ENCODE data around the gene TTC9. TPM values are rescaled to one million over a fixed set of nuclear protein-coding genes. Genes with fewer than 3 reads are reported as not detected.

The TTC9 gene
- polyA plus RNA-seq, 3 donors = 0.99 to 2.1 (median 1.2) TPM

GRCh38 chr14:70653662-70654061 lies 11.9 kb downstream of the TTC9 start:
- intact Hi-C loops (cut with micrococcal nuclease) = no loop called here
- no peak overlapping the region for H3K4me2 ChIP-seq (replicated peaks; ENCODE audit: extremely low read depth, low read length, poor library complexity, severe bottlenecking)
- no peak overlapping the region for H3K4me3 Mint-ChIP-seq

GRCh38 chr14:70654632-70655031 lies 12.9 kb downstream of the TTC9 start:
- intact Hi-C loops (cut with micrococcal nuclease) = no loop called here
- no peaks in the 10 kb centered on the region for H4K20me1 ChIP-seq (ENCODE audit: insufficient read depth, low read length)
- H3K79me2 ChIP-seq (ENCODE audit: insufficient read depth, low read length) = no peaks in the 10 kb centered on the region
- no peak overlapping the region for H3K4me2 ChIP-seq (replicated peaks; ENCODE audit: extremely low read depth, low read length, poor library complexity, severe bottlenecking)
- Mint-ChIP-seq H3K36me3 (peaks cover 0 to 27% of the 10 kb centered on the region in 2 donors), H3K27ac (peak overlapping the region in 3 of 7 donors; percentile 81 to 94 (median 81)), H3K4me1 (peaks cover 43% of the 10 kb centered on the region), H3K27me3 (ENCODE audit: low read depth in 3 of 3) (no peaks in the 10 kb centered on the region), H3K9me3 (no peaks in the 10 kb centered on the region), H3K4me3 (no peak overlapping the region)
- H3K4me3 ChIP-seq (replicated peaks in 1 of 3; ENCODE audit: low read depth in 2 of 3, low read length in 3 of 3) = no peak overlapping the region
- peaks cover 47 to 52% of the 10 kb centered on the region in 2 donors for H3K4me1 ChIP-seq (ENCODE audit: control insufficient read depth in 1 of 2, insufficient read depth in 2 of 2, low read length in 2 of 2)
- no peak overlapping the region for H3K9ac ChIP-seq (ENCODE audit: insufficient read depth, low read length, poor library complexity, severe bottlenecking)
- H3K27me3 ChIP-seq (ENCODE audit: control insufficient read depth in 2 of 2, insufficient read depth in 2 of 2, low read length in 2 of 2) = no peaks in the 10 kb centered on the region
- H3K27ac ChIP-seq (ENCODE audit: low read depth in 1 of 2, low read length in 2 of 2) = peak overlapping the region in 1 of 2 donors; percentile 80
- DNase-seq = peak in 1 of 3 donors; percentile 26
- 36% methylated on average over 4 of the region's 6 CpGs for WGBS (ENCODE audit: insufficient coverage)
- H3K36me3 ChIP-seq (replicated peaks in 1 of 2; ENCODE audit: control insufficient read depth in 1 of 2, insufficient read depth in 2 of 2, low read length in 2 of 2) = no peaks in the 10 kb centered on the region
- no peak for TF ChIP-seq CTCF (IDR thresholded peaks at IDR 0.05)
- no peaks in the 10 kb centered on the region for H3K9me3 ChIP-seq (replicated peaks in 1 of 2; ENCODE audit: control insufficient read depth in 1 of 2, insufficient read depth in 1 of 2, low read length in 2 of 2)
- peak overlapping the region; percentile 29 for H2AFZ ChIP-seq (ENCODE audit: insufficient read depth, low read depth, low read length, poor library complexity, severe bottlenecking)

More at GRCh38 chr14:70653662-70654061, 11.9 kb downstream of the TTC9 start:
- H3K27ac Mint-ChIP-seq = peak overlapping the region in 1 of 7 donors; percentile 40
- peaks cover 35% of the 10 kb centered on the region for H3K4me1 Mint-ChIP-seq
- peaks cover 0 to 28% of the 10 kb centered on the region in 2 donors for H3K36me3 Mint-ChIP-seq
- H3K4me3 ChIP-seq (replicated peaks in 1 of 3; ENCODE audit: low read depth in 2 of 3, low read length in 3 of 3) = no peak overlapping the region
- no peaks in the 10 kb centered on the region for H3K27me3 Mint-ChIP-seq (ENCODE audit: low read depth in 3 of 3)
- H3K27ac ChIP-seq (ENCODE audit: low read depth in 1 of 2, low read length in 2 of 2) = no peak overlapping the region
- 100% methylated on average over 1 of the region's 3 CpGs for WGBS (ENCODE audit: insufficient coverage)
- H3K27me3 ChIP-seq (ENCODE audit: control insufficient read depth in 2 of 2, insufficient read depth in 2 of 2, low read length in 2 of 2) = no peaks in the 10 kb centered on the region
- no peaks in the 10 kb centered on the region for H3K36me3 ChIP-seq (replicated peaks in 1 of 2; ENCODE audit: control insufficient read depth in 1 of 2, insufficient read depth in 2 of 2, low read length in 2 of 2)
- H3K79me2 ChIP-seq (ENCODE audit: insufficient read depth, low read length) = no peaks in the 10 kb centered on the region
- H2AFZ ChIP-seq (ENCODE audit: insufficient read depth, low read depth, low read length, poor library complexity, severe bottlenecking) = no peak overlapping the region
- H3K9ac ChIP-seq (ENCODE audit: insufficient read depth, low read length, poor library complexity, severe bottlenecking) = no peak overlapping the region
- no peak for TF ChIP-seq CTCF (IDR thresholded peaks at IDR 0.05)
- no peaks in the 10 kb centered on the region for H4K20me1 ChIP-seq (ENCODE audit: insufficient read depth, low read length)
- no peaks in the 10 kb centered on the region for H3K9me3 Mint-ChIP-seq
- DNase-seq = peak in 1 of 3 donors; percentile 12
- no peaks in the 10 kb centered on the region for H3K9me3 ChIP-seq (replicated peaks in 1 of 2; ENCODE audit: control insufficient read depth in 1 of 2, insufficient read depth in 1 of 2, low read length in 2 of 2)
- H3K4me1 ChIP-seq (ENCODE audit: control insufficient read depth in 1 of 2, insufficient read depth in 2 of 2, low read length in 2 of 2) = peaks cover 37 to 42% of the 10 kb centered on the region in 2 donors
